HCT116 (cell line): ENCODE measurements around the gene STX2. TPM values are rescaled to one million over a fixed set of nuclear protein-coding genes. Genes with fewer than 3 reads are reported as not detected.

Experiments
- ATAC-seq: fragments of 200-7000 bp; cut with Tn5 transposase; 2 replicates; pipeline ENCODE4 v1.9.1; 2020; ENCODE audit warnings: mild to moderate bottlenecking, moderate library complexity
- BruUV-seq: library from RNA; stranded (reverse); fragments of 400-500 nt; replicated peaks from 2 replicates; lab custom pipeline; 2021; lab: Mats Ljungman, UMichigan
- CTCF ChIA-PET: fragments of 300-600 bp; sonication (Branson Sonifier 250); formaldehyde crosslinking; loops from one replicate; lab custom pipeline; 2021; ENCODE audit warnings: antibody characterized with exemption; lab: Charles Lee
- POLR2A ChIA-PET: fragments of 300-600, 350-600 bp; sonication (Branson Sonifier 250); formaldehyde crosslinking; loops from one replicate; lab custom pipeline; 2021; ENCODE audit warnings: antibody characterized with exemption; lab: Charles Lee
- RAD21 ChIA-PET, 2 experiments: fragments of 300-600 bp; sonication (Branson Sonifier 250); formaldehyde crosslinking; loops; one replicate each; lab custom pipeline; 2023; ENCODE audit warnings: low total read pairs in 2 of 2; ENCODE audit not compliant: uncharacterized antibody in 2 of 2, unreplicated experiment in 2 of 2, low non-redundant PET in 1 of 2; lab: Charles Lee
- DNase-seq: peaks from one replicate; pipeline ENCODE4 v3.0.0-alpha.2; 2010; ENCODE audit warnings: low read depth, low spot score
- H2AFZ ChIP-seq: fragments of 200-600 bp; shearing (Covaris generic), sonication (generic); 2 replicates; pipeline ENCODE4 v1.6.1; 2017; ENCODE audit warnings: low read depth, mixed run types, mixed read lengths, antibody characterized with exemption, low read length; ENCODE audit not compliant: poor library complexity, severe bottlenecking
- H3K27ac ChIP-seq: 2 replicates; pipeline ENCODE4 v1.5.1; 2012; ENCODE audit warnings: low read depth, low read length
- H3K27me3 ChIP-seq: fragments of 200-600 bp; sonication (generic); 2 replicates; pipeline ENCODE4 v1.6.1; 2016; ENCODE audit warnings: mixed run types, low read length, mixed read lengths; ENCODE audit not compliant: insufficient read depth
- H3K36me3 ChIP-seq, 2 experiments: fragments of 200-500 bp in 1 of 2; fragments of 200-600 bp in 1 of 2; sonication (Bioruptor generic) in 1 of 2; sonication (generic) in 1 of 2; 2 replicates each; pipeline versions ENCODE4 v1.5.1 to v1.6.1; 2014 to 2016; ENCODE audit warnings: low read length in 2 of 2, inconsistent platforms in 1 of 2, mixed read lengths in 1 of 2, mixed run types in 1 of 2; ENCODE audit not compliant: insufficient read depth in 2 of 2, control insufficient read depth in 1 of 2
- H3K4me1 ChIP-seq, 2 experiments: fragments of 200-600 bp in 1 of 2; sonication (generic) in 1 of 2; 2 replicates each; pipeline versions ENCODE4 v1.5.1 to v1.6.1; 2012 to 2017; ENCODE audit warnings: low read length in 2 of 2, inconsistent platforms in 1 of 2, mild to moderate bottlenecking in 1 of 2, mixed read lengths in 1 of 2, mixed run types in 1 of 2, moderate library complexity in 1 of 2; ENCODE audit not compliant: insufficient read depth in 2 of 2, control insufficient read depth in 1 of 2
- H3K4me2 ChIP-seq: fragments of 200-600 bp; sonication (generic); 2 replicates; pipeline ENCODE4 v1.6.1; 2017; ENCODE audit warnings: mixed run types, low read length, mixed read lengths
- H3K4me3 ChIP-seq, 2 experiments: fragments of 200-600 bp in 1 of 2; sonication (generic) in 1 of 2; replicated peaks in 1 of 2; 2 replicates each; pipeline ENCODE4 v1.5.1; 2011 to 2016; ENCODE audit warnings: low read length in 2 of 2, control low read depth in 1 of 2, low read depth in 1 of 2, mild to moderate bottlenecking in 1 of 2, mixed read lengths in 1 of 2, mixed run types in 1 of 2
- H3K79me2 ChIP-seq: fragments of 200-600 bp; sonication (generic); 2 replicates; pipeline ENCODE4 v1.6.1; 2017; ENCODE audit warnings: mild to moderate bottlenecking, mixed run types, low read length, moderate library complexity, mixed read lengths; ENCODE audit not compliant: insufficient read depth
- H3K9ac ChIP-seq: fragments of 200-600 bp; sonication (generic); 2 replicates; pipeline ENCODE4 v1.6.1; 2016; ENCODE audit warnings: low read length, mixed read lengths
- H3K9me2 ChIP-seq: fragments of 200-600 bp; sonication (generic), shearing (Covaris generic); 2 replicates; pipeline ENCODE4 v1.6.1; 2017; ENCODE audit warnings: mixed run types, mild to moderate bottlenecking, moderate library complexity; ENCODE audit not compliant: insufficient read depth
- H3K9me3 ChIP-seq, 2 experiments: fragments of 200-500 bp in 1 of 2; fragments of 200-600 bp in 1 of 2; sonication (Bioruptor generic) in 1 of 2; sonication (generic) in 1 of 2; 2 replicates each; pipeline ENCODE4 v1.6.1; 2014 to 2017; ENCODE audit warnings: low read length in 2 of 2, mixed read lengths in 2 of 2, inconsistent platforms in 1 of 2, low read depth in 1 of 2, mild to moderate bottlenecking in 1 of 2, mixed run types in 1 of 2, moderate library complexity in 1 of 2; ENCODE audit not compliant: control insufficient read depth in 1 of 2, insufficient read depth in 1 of 2
- H4K20me1 ChIP-seq: fragments of 200-600 bp; sonication (generic), shearing (Covaris generic); 2 replicates; pipeline ENCODE4 v1.6.1; 2017; ENCODE audit warnings: mixed run types, mild to moderate bottlenecking, moderate library complexity; ENCODE audit not compliant: insufficient read depth
- ATF3 ChIP-seq: IDR thresholded peaks from 2 replicates; pipeline ENCODE4 v1.6.1; 2012
- CEBPB ChIP-seq: IDR thresholded peaks from 2 replicates; pipeline ENCODE4 v1.6.1; 2012; ENCODE audit warnings: low read depth
- CTCF ChIP-seq, 3 experiments: fragments of 200-600 bp in 1 of 3; sonication (generic) in 1 of 3; IDR thresholded peaks in 2 of 3; conservative IDR thresholded peaks in 1 of 3; 2 replicates each; pipeline ENCODE4 v1.5.1; 2012 to 2017; ENCODE audit warnings: low read depth in 2 of 3, low read length in 2 of 3, antibody characterized with exemption in 1 of 3, borderline replicate concordance in 1 of 3, control low read depth in 1 of 3, mild to moderate bottlenecking in 1 of 3, mixed read lengths in 1 of 3, mixed run types in 1 of 3, moderate library complexity in 1 of 3; ENCODE audit not compliant: insufficient read depth in 1 of 3
- ELF1 ChIP-seq: IDR thresholded peaks from 2 replicates; pipeline ENCODE4 v1.6.1; 2012; ENCODE audit warnings: low read depth, borderline replicate concordance
- EZH2 ChIP-seq: fragments of 200-600 bp; sonication (generic); IDR thresholded peaks from 2 replicates; pipeline ENCODE4 v1.6.1; 2017; ENCODE audit warnings: antibody characterized with exemption, mixed run types
- FOSL1 ChIP-seq: IDR thresholded peaks from 2 replicates; pipeline ENCODE4 v1.6.1; 2012; ENCODE audit warnings: low read depth
- JUND ChIP-seq: IDR thresholded peaks from 2 replicates; pipeline ENCODE4 v1.6.1; 2012
- POLR2AphosphoS5 ChIP-seq: IDR thresholded peaks from 2 replicates; pipeline ENCODE4 v1.6.1; 2011; ENCODE audit warnings: mild to moderate bottlenecking, low read depth, low read length, moderate library complexity
- RAD21 ChIP-seq: IDR thresholded peaks from 2 replicates; pipeline ENCODE4 v1.6.1; 2012; ENCODE audit warnings: low read depth, mild to moderate bottlenecking
- SRF ChIP-seq: IDR thresholded peaks from 2 replicates; pipeline ENCODE4 v1.6.1; 2012; ENCODE audit warnings: low read depth
- TCF7L2 ChIP-seq: IDR thresholded peaks from 2 replicates; pipeline ENCODE4 v1.7.0; 2011; ENCODE audit warnings: borderline replicate concordance, inconsistent platforms; ENCODE audit not compliant: insufficient read depth, insufficient read length; ENCODE audit errors: extremely low read depth
- YY1 ChIP-seq: IDR thresholded peaks from 2 replicates; pipeline ENCODE4 v1.6.1; 2011; ENCODE audit warnings: low read length, low read depth, moderate library complexity, mild to moderate bottlenecking; ENCODE audit not compliant: insufficient replicate concordance; ENCODE audit errors: extremely low read depth
- ZNF274 ChIP-seq: fragments of 200-500 bp; sonication (Bioruptor generic); IDR thresholded peaks from 2 replicates; pipeline ENCODE4 v1.6.1; 2014; ENCODE audit warnings: mild to moderate bottlenecking, low read depth, low read length, inconsistent platforms
- intact Hi-C: fragments of 100-400 bp; cut with micrococcal nuclease; formaldehyde crosslinking; loops from 2 replicates; pipeline ENCODE4 v1.10.0; 2022
- total RNA-seq: library from RNA; stranded (reverse); gene quantifications from one replicate; pipeline ENCODE4 v1.2.1, GENCODE V29; 2021; ENCODE audit not compliant: unreplicated experiment
- TF ChIP-seq, protein P1 (sequence below): IDR thresholded peaks from 2 replicates; pipeline ENCODE4 v1.6.1; 2012

Gene STX2
- total RNA-seq, 1 experiment from 2014 or later, result 19.2 TPM

DNA sequence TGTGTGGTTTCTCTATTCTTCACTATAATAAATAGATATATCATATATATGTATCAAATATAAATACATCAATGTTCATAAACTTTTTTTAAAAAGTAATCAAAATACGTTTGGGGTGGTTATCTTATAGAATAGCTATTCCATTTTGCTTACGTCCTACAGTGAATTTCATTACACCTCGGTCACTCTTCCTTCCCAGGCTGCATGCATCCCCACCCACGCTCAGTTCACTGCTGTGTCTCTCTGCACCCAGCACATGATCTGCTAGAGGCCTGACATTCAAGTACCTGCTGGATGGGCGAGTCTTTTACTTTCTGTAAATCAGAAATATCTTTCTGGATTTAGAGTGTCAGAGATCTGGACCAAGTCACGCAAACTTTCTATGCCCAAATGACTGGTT, 3.6 kb downstream of the STX2 start (continued):
- TF ChIP-seq, protein P1, sequence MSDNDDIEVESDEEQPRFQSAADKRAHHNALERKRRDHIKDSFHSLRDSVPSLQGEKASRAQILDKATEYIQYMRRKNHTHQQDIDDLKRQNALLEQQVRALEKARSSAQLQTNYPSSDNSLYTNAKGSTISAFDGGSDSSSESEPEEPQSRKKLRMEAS, result no peak
- TF ChIP-seq SRF (no peak), ELF1 (no peak)

- Histone ChIP-seq H3K4me2 (no peak overlapping the region), H3K9me2 (no peaks in the 10 kb centered on the region), H3K9ac (no peak overlapping the region), H3K9me3 (no peaks in the 10 kb centered on the region), H3K27ac (no peak overlapping the region), H3K27me3 (no peaks in the 10 kb centered on the region), H2AFZ (no peak overlapping the region), H3K4me3 (no peak overlapping the region), H3K36me3 (0 out of 4 replicates have a peak, but pooled peaks cover 0 to 3% of the 10 kb centered on the region in 2 experiments), H3K79me2 (peaks cover 24% of the 10 kb centered on the region), H4K20me1 (no peaks in the 10 kb centered on the region), H3K4me1 (peaks cover 9 to 16% of the 10 kb centered on the region in 2 experiments; a peak in 3 of 4 replicates)
- BruUV-seq, result no TSS peak
- TF ChIP-seq CEBPB (no peak), RAD21 (no peak), CTCF (IDR thresholded peaks at IDR 0.05 in 2 of 3, conservative IDR thresholded peaks at IDR 0.05 in 1 of 3; ENCODE audit: borderline replicate concordance in 1 of 3, insufficient read depth in 1 of 3, low read depth in 2 of 3, low read length in 2 of 3) (no peak), SRF (no peak), TCF7L2 (no peak), YY1 (no peak), FOSL1 (no peak), POLR2AphosphoS5 (no peak), JUND (no peak), ATF3 (no peak), ZNF274 (no peak), EZH2 (no peak), ELF1 (no peak)
- TF ChIP-seq, protein P1, result no peak
- CTCF ChIA-PET, result interaction anchor here (1.4 kb wide), 1 partner anchor 8 kb away, joined by 5 read pairs; no protein-coding TSS in a partner anchor
- intact Hi-C loops, result no loop called here
- RAD21 ChIA-PET, result no interaction called here
- DNase-seq, result no peak
- ATAC-seq, result no peak
- POLR2A ChIA-PET, result no interaction called here
These were observed 4.0 kb downstream of the STX2 start for GRCh38 chr12:130835011-130835410.
